Esophagus muscularis mucosa (tissue), 3 donors: ENCODE measurements around the gene ZER1.

ENCODE experiments used
- EP300 ChIP-seq: sonication (generic); formaldehyde crosslinking; IDR thresholded peaks from one replicate; pipeline ENCODE4 v1.6.1; 2017; ENCODE audit warnings: antibody characterized with exemption
- TF ChIP-seq, protein P1 (sequence below), 3 experiments: fragments of 200-600 bp in 2 of 3; fragments of 450-650 bp in 1 of 3; sonication (generic) in 2 of 3; IDR thresholded peaks; one replicate each; pipeline ENCODE4 v1.5.1; 2017 to 2019; ENCODE audit warnings: antibody characterized with exemption in 3 of 3, mild to moderate bottlenecking in 2 of 3, moderate library complexity in 1 of 3

DNA sequence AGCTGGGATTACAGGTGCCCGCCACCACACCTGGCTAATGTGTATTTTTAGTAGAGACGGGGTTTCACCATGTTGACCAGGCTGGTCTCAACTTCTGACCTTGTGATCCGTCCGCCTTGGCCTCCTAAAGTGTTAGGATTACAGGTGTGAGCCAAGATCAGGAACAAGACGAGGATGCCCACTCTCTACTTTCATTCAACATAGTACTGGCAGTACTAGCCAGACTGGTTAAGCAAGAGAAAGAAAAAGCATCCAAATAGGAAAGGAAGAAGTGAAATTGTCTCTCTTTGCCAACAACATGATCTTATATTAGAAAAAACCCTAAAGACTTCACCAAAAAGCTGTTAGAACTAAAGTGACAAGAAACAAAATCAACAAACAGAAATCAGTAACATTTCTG, 39.1 kb upstream of the ZER1 start:
- TF ChIP-seq, protein P1, sequence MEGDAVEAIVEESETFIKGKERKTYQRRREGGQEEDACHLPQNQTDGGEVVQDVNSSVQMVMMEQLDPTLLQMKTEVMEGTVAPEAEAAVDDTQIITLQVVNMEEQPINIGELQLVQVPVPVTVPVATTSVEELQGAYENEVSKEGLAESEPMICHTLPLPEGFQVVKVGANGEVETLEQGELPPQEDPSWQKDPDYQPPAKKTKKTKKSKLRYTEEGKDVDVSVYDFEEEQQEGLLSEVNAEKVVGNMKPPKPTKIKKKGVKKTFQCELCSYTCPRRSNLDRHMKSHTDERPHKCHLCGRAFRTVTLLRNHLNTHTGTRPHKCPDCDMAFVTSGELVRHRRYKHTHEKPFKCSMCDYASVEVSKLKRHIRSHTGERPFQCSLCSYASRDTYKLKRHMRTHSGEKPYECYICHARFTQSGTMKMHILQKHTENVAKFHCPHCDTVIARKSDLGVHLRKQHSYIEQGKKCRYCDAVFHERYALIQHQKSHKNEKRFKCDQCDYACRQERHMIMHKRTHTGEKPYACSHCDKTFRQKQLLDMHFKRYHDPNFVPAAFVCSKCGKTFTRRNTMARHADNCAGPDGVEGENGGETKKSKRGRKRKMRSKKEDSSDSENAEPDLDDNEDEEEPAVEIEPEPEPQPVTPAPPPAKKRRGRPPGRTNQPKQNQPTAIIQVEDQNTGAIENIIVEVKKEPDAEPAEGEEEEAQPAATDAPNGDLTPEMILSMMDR (IDR thresholded peaks at IDR 0.05): no peak
- TF ChIP-seq EP300: no peak
